Esophagus muscularis mucosa (tissue), 4 donors: ENCODE data around the gene CELSR1. TPM values are rescaled to one million over a fixed set of nuclear protein-coding genes. Genes with fewer than 3 reads are reported as not detected.

Source experiments
- DNase-seq: peaks from one replicate; pipeline ENCODE4 v3.0.0-alpha.2; 2017; ENCODE audit errors: extremely low spot score
- H3K27ac ChIP-seq, 4 donors: fragments of 200-600 bp; sonication (generic); replicated peaks in 1 of 4; 1 replicate in 3 of 4; 2 replicates in 1 of 4; pipeline ENCODE4 v1.5.1; 2016 to 2019; ENCODE audit warnings: mild to moderate bottlenecking in 1 of 4
- H3K27me3 ChIP-seq, 4 donors: fragments of 200-600 bp; sonication (generic); one replicate each; pipeline versions ENCODE4 v1.5.1 to v1.6.0; 2016 to 2019
- H3K36me3 ChIP-seq, 4 donors: fragments of 200-600 bp; sonication (generic); one replicate each; pipeline ENCODE4 v1.5.1; 2016 to 2019
- H3K4me1 ChIP-seq, 4 donors: fragments of 200-600 bp; sonication (generic); one replicate each; pipeline ENCODE4 v1.5.1; 2016 to 2019
- H3K4me3 ChIP-seq, 4 donors: fragments of 200-600 bp; sonication (generic); 1 replicate in 2 of 4; 2 replicates in 2 of 4; pipeline ENCODE4 v1.5.1; 2016 to 2019; ENCODE audit warnings: mild to moderate bottlenecking in 4 of 4, moderate library complexity in 1 of 4
- H3K9me3 ChIP-seq, 4 donors: fragments of 200-600 bp; sonication (generic); 1 replicate in 3 of 4; 2 replicates in 1 of 4; pipeline ENCODE4 v1.5.1; 2016 to 2019
- EP300 ChIP-seq: sonication (generic); formaldehyde crosslinking; IDR thresholded peaks from one replicate; pipeline ENCODE4 v1.6.1; 2017; ENCODE audit warnings: antibody characterized with exemption
- POLR2A ChIP-seq: fragments of 450-650 bp; IDR thresholded peaks from one replicate; pipeline ENCODE4 v1.6.1; 2017; ENCODE audit warnings: antibody characterized with exemption, moderate library complexity, mild to moderate bottlenecking, low read depth
- POLR2AphosphoS5 ChIP-seq, 2 donors: sonication (generic); formaldehyde crosslinking; IDR thresholded peaks; one replicate each; pipeline ENCODE4 v1.6.1; 2017; ENCODE audit warnings: antibody characterized with exemption in 2 of 2
- WGBS: methylation state at CpG from one replicate; pipeline ENCODE4 v1.1.5; 2018; 5-methylcytosine and 5-hydroxymethylcytosine counted together
- intact Hi-C: fragments of 100-400 bp; cut with DNase I; formaldehyde crosslinking; loops from one replicate; pipeline ENCODE4 v1.15.1; 2023
- total RNA-seq, 4 donors: library from RNA; depleted of rRNA; stranded (reverse); fragments of >200 nt; gene quantifications; one replicate each; pipeline versions ENCODE4 v1.1.0 to v1.2.1, GENCODE V29; 2016
- TF ChIP-seq, protein P1 (sequence below), 3 experiments: fragments of 200-600 bp in 2 of 3; fragments of 450-650 bp in 1 of 3; sonication (generic) in 2 of 3; IDR thresholded peaks; one replicate each; pipeline ENCODE4 v1.5.1; 2017 to 2019; ENCODE audit warnings: antibody characterized with exemption in 3 of 3, mild to moderate bottlenecking in 2 of 3, moderate library complexity in 1 of 3

The CELSR1 gene
- total RNA-seq, 4 donors from 2014 or later = 2.5 to 2.7 (median 2.6) TPM

GRCh38 chr22:46564084-46564714 is 26.8 kb upstream of the CELSR1 start:
- H3K27me3 ChIP-seq = no peaks in the 10 kb centered on the region
- WGBS = 72% methylated on average over 6 of the region's 9 CpGs
- TF ChIP-seq POLR2AphosphoS5 (IDR thresholded peaks at IDR 0.05) (no peak), POLR2A (no peak), EP300 (no peak)
- TF ChIP-seq, protein P1, sequence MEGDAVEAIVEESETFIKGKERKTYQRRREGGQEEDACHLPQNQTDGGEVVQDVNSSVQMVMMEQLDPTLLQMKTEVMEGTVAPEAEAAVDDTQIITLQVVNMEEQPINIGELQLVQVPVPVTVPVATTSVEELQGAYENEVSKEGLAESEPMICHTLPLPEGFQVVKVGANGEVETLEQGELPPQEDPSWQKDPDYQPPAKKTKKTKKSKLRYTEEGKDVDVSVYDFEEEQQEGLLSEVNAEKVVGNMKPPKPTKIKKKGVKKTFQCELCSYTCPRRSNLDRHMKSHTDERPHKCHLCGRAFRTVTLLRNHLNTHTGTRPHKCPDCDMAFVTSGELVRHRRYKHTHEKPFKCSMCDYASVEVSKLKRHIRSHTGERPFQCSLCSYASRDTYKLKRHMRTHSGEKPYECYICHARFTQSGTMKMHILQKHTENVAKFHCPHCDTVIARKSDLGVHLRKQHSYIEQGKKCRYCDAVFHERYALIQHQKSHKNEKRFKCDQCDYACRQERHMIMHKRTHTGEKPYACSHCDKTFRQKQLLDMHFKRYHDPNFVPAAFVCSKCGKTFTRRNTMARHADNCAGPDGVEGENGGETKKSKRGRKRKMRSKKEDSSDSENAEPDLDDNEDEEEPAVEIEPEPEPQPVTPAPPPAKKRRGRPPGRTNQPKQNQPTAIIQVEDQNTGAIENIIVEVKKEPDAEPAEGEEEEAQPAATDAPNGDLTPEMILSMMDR (IDR thresholded peaks at IDR 0.05) = no peak
- no peaks in the 10 kb centered on the region for H3K9me3 ChIP-seq
- no peaks in the 10 kb centered on the region for H3K36me3 ChIP-seq
- H3K4me3 ChIP-seq = no peak overlapping the region
- H3K27ac ChIP-seq = no peak overlapping the region
- no peak for DNase-seq
- intact Hi-C loops = loop anchor here (10.0 kb wide), 1 partner anchor 91 kb away; no protein-coding TSS in a partner anchor
- H3K4me1 ChIP-seq = peaks cover 12 to 14% (median 13%) of the 10 kb centered on the region in 4 donors

- WGBS = 41% methylated on average over 16 of the region's 20 CpGs
- no peaks in the 10 kb centered on the region for H3K36me3 ChIP-seq
- no peak overlapping the region for H3K4me3 ChIP-seq
- no peaks in the 10 kb centered on the region for H3K27me3 ChIP-seq
- H3K27ac ChIP-seq = peak overlapping the region in 1 of 4 donors; percentile 20
- intact Hi-C loops = loop anchor here (10.0 kb wide), 1 partner anchor 91 kb away; no protein-coding TSS in a partner anchor
- H3K9me3 ChIP-seq = no peaks in the 10 kb centered on the region
- no peak for DNase-seq
- no peak for TF ChIP-seq POLR2A
- TF ChIP-seq, protein P1 (IDR thresholded peaks at IDR 0.05) = peak; percentile 70 to 73 (median 72)
- peak in 1 of 2 donors; percentile 21 for TF ChIP-seq POLR2AphosphoS5 (IDR thresholded peaks at IDR 0.05)
- peaks cover 12 to 14% (median 13%) of the 10 kb centered on the region in 4 donors for H3K4me1 ChIP-seq
Observed at GRCh38 chr22:46563381-46564083, 26.1 kb upstream of the CELSR1 start.

- intact Hi-C loops = loop anchor here (10.0 kb wide), 1 partner anchor 93 kb away; no protein-coding TSS in a partner anchor
- H3K9me3 ChIP-seq = peaks cover 0 to 10% (median 4%) of the 10 kb centered on the region in 4 donors
- 86% methylated on average over 4 of the region's 5 CpGs for WGBS
- peaks cover 12 to 22% (median 13%) of the 10 kb centered on the region in 4 donors for H3K4me1 ChIP-seq
- H3K4me3 ChIP-seq = no peak overlapping the region
- no peaks in the 10 kb centered on the region for H3K27me3 ChIP-seq
- no peaks in the 10 kb centered on the region for H3K36me3 ChIP-seq
- TF ChIP-seq POLR2AphosphoS5 (IDR thresholded peaks at IDR 0.05) (no peak), EP300 (no peak), POLR2A (no peak)
- TF ChIP-seq, protein P1 (IDR thresholded peaks at IDR 0.05) = no peak
- no peak for DNase-seq
- no peak overlapping the region for H3K27ac ChIP-seq
Observed at GRCh38 chr22:46561435-46561905, 24.1 kb upstream of the CELSR1 start.

DNA sequence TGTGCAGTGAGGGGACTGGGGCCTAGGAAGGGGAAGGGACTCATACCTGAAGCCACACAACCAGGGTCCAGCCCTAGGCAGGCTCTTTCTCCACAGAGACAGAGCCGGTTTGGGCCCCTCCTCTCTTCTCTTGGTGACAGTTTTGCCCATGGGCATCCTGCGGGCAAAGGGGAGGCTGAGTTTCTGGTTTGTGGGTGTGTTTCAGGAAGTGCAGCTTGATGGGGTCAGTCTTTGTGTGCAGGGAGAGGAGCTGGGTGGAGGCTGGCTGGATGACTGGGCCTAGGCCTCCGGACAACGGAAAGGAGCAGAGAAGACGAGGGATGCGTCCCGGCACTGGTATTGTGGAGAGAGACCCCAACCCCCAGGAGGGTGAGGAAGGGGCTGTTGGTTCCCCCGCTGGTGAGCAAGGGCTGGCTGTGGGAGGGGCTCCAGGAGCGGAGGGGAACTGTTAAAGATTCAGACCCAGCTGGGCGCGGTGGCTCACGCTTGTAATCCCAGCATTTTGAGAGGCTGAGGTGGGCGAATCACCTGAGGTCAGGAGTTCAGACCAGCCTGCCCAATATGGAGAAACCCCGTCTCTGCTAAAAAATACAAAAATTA is 23.4 kb upstream of the CELSR1 start:
- Histone ChIP-seq H3K9me3 (peaks cover 0 to 10% (median 4%) of the 10 kb centered on the region in 4 donors), H3K4me1 (peaks cover 12 to 22% (median 13%) of the 10 kb centered on the region in 4 donors), H3K27me3 (no peaks in the 10 kb centered on the region), H3K4me3 (no peak overlapping the region), H3K27ac (no peak overlapping the region), H3K36me3 (no peaks in the 10 kb centered on the region)
- no peak for DNase-seq
- WGBS = 79% methylated on average over 14 of the region's 14 CpGs
- TF ChIP-seq EP300 = no peak
- TF ChIP-seq POLR2AphosphoS5 (IDR thresholded peaks at IDR 0.05) = no peak
- TF ChIP-seq, protein P1 (IDR thresholded peaks at IDR 0.05) = no peak
- no peak for TF ChIP-seq POLR2A
- intact Hi-C loops = loop anchor here (10.0 kb wide), 1 partner anchor 94 kb away; no protein-coding TSS in a partner anchor
